SK-N-SH (cell line): ENCODE measurements around the gene MTARC1.

Experiments used
- EZH2phosphoT487 ChIP-seq: fragments of 200-600 bp; sonication (generic); IDR thresholded peaks from 2 replicates; pipeline ENCODE4 v1.6.1; 2017; ENCODE audit warnings: low read depth, mixed run types, mild to moderate bottlenecking, antibody characterized with exemption, moderate library complexity, borderline replicate concordance
- FOXM1 ChIP-seq: IDR thresholded peaks from 2 replicates; pipeline ENCODE4 v1.4.0; 2012; ENCODE audit warnings: low read depth, mild to moderate bottlenecking
- MEF2A ChIP-seq: IDR thresholded peaks from 2 replicates; pipeline ENCODE4 v1.4.0; 2012; ENCODE audit warnings: low read depth, borderline replicate concordance
- POLR2AphosphoS5 ChIP-seq: IDR thresholded peaks from 2 replicates; pipeline ENCODE4 v1.6.1; 2012; ENCODE audit warnings: low read depth, low read length
- RFX5 ChIP-seq: IDR thresholded peaks from 2 replicates; pipeline ENCODE4 v1.6.1; 2012; ENCODE audit warnings: mild to moderate bottlenecking, improper control_type of control experiment, low read length
- SIN3A ChIP-seq: IDR thresholded peaks from 2 replicates; pipeline ENCODE4 v1.6.1; 2012; ENCODE audit warnings: low read depth, mild to moderate bottlenecking, low read length, moderate library complexity, borderline replicate concordance
- TEAD4 ChIP-seq: IDR thresholded peaks from 2 replicates; pipeline ENCODE4 v1.4.0; 2012; ENCODE audit warnings: mild to moderate bottlenecking, borderline replicate concordance; ENCODE audit not compliant: insufficient read depth
- TF ChIP-seq, protein P1 (sequence below): fragments of 200-600 bp; sonication (generic); IDR thresholded peaks from 2 replicates; pipeline ENCODE4 v1.6.1; 2017; ENCODE audit warnings: antibody characterized with exemption, mild to moderate bottlenecking, moderate library complexity
- TF ChIP-seq, protein P2 (sequence below): IDR thresholded peaks from 2 replicates; pipeline ENCODE4 v1.6.1; 2012; ENCODE audit warnings: mild to moderate bottlenecking, low read depth, low read length, moderate library complexity

DNA sequence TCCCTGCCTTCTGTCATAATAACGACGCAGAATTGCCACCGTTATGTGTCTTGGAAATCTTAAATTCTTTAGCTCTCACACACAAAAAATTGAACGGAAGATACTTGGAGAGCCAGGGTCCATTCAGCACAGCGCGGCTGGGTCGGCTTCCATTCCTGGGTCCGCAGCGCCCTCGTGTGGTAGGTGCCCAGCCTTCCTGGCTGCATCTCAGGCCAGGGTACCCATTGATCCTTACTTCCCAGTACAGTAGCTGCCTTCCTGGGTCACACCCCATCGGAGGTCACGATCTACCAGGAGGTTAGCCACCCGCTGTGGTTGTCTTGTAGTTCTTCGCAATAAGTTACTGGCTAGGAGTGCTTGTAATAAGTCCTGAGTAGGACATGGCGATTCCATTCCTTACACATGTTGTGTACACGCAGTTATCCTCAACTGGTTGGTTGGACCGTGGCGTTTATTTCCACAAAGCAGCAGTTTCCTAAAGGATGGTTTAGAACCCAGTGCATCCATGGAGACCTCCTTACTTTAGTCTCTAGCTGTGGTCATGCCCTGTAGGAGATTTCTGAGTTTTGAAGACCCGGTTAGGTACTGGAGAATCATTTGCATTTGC is 9.9 kb upstream of the MTARC1 start:
- no peak for TF ChIP-seq FOXM1
- TF ChIP-seq, protein P1, sequence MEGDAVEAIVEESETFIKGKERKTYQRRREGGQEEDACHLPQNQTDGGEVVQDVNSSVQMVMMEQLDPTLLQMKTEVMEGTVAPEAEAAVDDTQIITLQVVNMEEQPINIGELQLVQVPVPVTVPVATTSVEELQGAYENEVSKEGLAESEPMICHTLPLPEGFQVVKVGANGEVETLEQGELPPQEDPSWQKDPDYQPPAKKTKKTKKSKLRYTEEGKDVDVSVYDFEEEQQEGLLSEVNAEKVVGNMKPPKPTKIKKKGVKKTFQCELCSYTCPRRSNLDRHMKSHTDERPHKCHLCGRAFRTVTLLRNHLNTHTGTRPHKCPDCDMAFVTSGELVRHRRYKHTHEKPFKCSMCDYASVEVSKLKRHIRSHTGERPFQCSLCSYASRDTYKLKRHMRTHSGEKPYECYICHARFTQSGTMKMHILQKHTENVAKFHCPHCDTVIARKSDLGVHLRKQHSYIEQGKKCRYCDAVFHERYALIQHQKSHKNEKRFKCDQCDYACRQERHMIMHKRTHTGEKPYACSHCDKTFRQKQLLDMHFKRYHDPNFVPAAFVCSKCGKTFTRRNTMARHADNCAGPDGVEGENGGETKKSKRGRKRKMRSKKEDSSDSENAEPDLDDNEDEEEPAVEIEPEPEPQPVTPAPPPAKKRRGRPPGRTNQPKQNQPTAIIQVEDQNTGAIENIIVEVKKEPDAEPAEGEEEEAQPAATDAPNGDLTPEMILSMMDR = peak; percentile 97
- no peak for TF ChIP-seq RFX5
- no peak for TF ChIP-seq EZH2phosphoT487
- TF ChIP-seq, protein P2, sequence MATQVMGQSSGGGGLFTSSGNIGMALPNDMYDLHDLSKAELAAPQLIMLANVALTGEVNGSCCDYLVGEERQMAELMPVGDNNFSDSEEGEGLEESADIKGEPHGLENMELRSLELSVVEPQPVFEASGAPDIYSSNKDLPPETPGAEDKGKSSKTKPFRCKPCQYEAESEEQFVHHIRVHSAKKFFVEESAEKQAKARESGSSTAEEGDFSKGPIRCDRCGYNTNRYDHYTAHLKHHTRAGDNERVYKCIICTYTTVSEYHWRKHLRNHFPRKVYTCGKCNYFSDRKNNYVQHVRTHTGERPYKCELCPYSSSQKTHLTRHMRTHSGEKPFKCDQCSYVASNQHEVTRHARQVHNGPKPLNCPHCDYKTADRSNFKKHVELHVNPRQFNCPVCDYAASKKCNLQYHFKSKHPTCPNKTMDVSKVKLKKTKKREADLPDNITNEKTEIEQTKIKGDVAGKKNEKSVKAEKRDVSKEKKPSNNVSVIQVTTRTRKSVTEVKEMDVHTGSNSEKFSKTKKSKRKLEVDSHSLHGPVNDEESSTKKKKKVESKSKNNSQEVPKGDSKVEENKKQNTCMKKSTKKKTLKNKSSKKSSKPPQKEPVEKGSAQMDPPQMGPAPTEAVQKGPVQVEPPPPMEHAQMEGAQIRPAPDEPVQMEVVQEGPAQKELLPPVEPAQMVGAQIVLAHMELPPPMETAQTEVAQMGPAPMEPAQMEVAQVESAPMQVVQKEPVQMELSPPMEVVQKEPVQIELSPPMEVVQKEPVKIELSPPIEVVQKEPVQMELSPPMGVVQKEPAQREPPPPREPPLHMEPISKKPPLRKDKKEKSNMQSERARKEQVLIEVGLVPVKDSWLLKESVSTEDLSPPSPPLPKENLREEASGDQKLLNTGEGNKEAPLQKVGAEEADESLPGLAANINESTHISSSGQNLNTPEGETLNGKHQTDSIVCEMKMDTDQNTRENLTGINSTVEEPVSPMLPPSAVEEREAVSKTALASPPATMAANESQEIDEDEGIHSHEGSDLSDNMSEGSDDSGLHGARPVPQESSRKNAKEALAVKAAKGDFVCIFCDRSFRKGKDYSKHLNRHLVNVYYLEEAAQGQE = no peak
- no peak for TF ChIP-seq POLR2AphosphoS5
- no peak for TF ChIP-seq MEF2A
- no peak for TF ChIP-seq SIN3A
- TF ChIP-seq TEAD4 = no peak
